Measurements from ENCODE around the gene JPT1.

DNA sequence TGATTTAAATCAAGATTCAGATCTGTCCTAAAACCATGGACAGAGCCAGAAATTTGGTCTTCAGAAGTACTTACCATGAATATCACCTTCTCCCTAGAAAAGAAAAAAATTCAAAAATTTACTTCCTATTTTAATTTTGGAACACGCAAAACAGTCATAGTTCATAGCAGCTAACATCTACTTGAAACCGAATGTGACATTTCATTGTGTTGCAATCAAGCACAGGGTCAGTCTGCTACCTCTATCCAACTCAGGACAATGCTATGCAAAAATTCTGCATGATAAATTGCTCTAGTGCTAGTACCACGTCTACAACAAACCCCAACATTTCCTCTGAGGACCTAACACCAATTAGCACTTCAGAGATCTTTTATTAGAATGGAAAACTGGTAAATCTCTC, 7.7 kb downstream of the JPT1 start:
- TF ChIP-seq CTCF (conservative IDR thresholded peaks at IDR 0.05 in 1 of 2, IDR thresholded peaks at IDR 0.05 in 1 of 2; ENCODE audit: extremely low read depth in 1 of 2, insufficient read depth in 1 of 2, low read depth in 1 of 2, low read length in 2 of 2) (no peak), EZH2 (IDR thresholded peaks at IDR 0.05; ENCODE audit: borderline replicate concordance, low read length) (no peak)
